ENCODE results near the gene DGLUCY.
"Not testable (repeated sequence)": the region's sequence is repeated elsewhere in the genome, so short reads cannot be mapped to it uniquely, and the experiment has no call there.

Gene DGLUCY

DNA sequence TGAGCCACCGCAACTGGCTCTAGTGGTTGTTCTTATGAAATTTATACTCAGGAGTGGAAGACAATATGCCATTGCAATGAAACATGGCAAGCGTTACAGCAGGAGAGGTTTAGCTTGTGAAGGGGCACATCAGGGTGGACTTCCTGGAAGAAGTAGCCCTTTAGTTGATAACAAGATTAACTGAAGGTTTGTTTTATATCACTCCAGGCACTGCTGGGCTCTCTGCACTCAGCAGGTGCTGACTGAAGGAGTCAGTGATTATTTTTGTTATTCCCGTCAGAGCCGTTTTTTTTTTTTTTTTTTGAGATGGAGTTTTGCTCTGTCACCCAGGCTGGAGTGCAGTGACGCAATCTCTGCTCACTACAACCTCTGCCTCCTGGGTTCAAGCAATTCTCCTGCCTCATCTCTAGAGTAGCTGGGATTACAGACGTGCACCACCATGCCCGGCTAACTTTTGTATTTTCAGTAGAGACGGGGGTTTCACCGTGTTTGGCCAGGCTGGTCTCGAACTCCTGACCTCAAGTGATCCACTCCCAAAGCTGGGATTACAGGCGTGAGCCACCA, 148.2 kb downstream of the DGLUCY start:
- DNase-seq (ENCODE audit: low spot score), result no peak
- no peak overlapping the region for H3K27ac ChIP-seq
- H3K4me3 ChIP-seq, result no peak overlapping the region
- TF ChIP-seq, protein P1, sequence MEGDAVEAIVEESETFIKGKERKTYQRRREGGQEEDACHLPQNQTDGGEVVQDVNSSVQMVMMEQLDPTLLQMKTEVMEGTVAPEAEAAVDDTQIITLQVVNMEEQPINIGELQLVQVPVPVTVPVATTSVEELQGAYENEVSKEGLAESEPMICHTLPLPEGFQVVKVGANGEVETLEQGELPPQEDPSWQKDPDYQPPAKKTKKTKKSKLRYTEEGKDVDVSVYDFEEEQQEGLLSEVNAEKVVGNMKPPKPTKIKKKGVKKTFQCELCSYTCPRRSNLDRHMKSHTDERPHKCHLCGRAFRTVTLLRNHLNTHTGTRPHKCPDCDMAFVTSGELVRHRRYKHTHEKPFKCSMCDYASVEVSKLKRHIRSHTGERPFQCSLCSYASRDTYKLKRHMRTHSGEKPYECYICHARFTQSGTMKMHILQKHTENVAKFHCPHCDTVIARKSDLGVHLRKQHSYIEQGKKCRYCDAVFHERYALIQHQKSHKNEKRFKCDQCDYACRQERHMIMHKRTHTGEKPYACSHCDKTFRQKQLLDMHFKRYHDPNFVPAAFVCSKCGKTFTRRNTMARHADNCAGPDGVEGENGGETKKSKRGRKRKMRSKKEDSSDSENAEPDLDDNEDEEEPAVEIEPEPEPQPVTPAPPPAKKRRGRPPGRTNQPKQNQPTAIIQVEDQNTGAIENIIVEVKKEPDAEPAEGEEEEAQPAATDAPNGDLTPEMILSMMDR (IDR thresholded peaks at IDR 0.05), result no peak

DNA sequence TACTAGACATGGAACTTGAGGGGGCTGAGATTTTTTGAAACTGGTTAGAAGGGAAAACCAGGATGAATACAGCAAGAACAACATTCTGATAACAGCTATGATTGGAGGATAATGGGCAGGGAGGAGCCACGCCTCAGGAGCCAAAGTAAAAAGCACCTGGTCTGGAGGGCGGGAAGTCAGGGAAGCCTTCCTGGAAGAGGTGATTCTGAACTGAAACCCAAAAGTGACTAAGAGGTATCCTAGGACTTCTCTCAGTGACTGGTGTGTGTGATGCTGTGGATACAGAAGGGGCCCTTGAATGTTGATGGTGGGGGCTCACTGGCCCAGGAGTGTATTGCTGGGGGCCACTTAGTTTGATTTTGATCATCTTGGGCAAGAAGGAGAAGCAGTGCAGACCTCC, 149.5 kb downstream of the DGLUCY start:
- TF ChIP-seq, protein P1 (IDR thresholded peaks at IDR 0.05), result no peak

DNA sequence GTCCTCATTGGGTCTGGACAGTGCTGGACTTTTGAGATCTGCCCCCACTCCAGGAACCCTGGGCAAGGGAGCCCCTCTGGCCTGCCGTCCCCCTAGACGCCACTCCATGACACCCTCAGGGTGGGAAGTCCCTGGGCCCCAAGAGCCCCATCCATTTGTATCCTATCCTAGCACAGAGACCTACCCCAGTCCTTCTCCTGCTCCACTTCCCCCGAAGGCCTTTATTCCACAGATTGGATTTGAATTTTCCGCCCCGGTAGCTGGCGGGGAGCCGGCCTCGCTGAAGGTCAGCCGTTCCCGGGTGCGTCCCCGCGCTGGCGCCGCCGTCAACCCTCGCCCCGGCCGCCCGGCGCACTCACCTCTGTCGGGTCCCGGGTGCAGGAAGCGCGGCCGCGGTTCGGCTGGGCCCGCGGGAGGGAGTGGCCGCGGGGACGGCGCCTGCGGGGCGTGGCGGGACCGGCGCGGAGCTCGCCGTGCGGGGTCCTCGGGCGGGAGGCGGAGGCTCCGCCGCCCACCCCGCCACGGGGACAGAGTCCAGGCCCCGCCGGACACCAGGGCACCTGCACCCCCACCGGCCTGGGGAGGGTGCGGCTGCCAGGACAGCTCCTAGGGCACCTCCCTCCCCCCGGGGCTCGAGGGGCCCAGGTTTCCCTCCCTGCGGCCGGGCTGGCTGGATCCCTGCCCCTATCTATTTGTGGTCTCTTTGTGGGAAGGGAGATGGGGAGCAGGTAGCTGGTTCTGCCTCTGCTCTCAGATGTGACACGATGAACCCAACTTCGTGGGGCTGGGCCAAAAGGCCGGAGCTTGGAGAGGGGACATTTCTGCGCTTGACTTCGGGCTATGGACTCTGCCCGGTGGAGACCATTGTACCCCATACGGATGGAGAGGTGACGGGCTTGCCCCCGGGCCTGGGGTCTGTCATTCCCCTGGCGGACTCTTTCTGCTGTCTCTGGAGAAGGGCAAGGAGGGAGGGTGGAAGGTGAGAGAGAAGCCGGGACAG, 150.6 kb downstream of the DGLUCY start:
- H3K27ac ChIP-seq, result no peak overlapping the region
- H3K4me3 ChIP-seq, result peak overlapping the region; percentile 73
- DNase-seq (ENCODE audit: low spot score), result no peak
- TF ChIP-seq, protein P1 (IDR thresholded peaks at IDR 0.05), result no peak

More for the DNA sequence above, 149.5 kb downstream of the DGLUCY start:
- no peak for DNase-seq (ENCODE audit: low spot score)
- H3K4me3 ChIP-seq, result no peak overlapping the region
- no peak overlapping the region for H3K27ac ChIP-seq

DNA sequence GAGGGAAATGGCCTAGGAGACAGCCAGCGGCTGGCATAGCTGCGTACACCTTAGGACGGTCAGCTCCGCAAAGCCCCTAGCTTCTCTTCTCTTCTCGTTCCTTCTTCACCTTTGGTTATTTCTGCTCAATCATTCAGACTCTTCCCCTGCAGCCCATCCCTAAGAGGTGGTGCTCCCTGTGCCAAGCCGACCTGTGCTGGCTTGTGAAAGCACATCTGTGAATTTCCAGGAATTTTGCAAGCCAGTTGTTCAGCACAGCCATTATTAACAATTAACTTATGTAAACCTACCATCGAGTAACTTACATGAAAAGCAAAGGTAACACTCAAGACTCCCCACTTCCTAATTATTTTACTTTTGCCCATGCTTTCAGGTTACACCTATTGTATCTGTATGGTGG, 151.5 kb downstream of the DGLUCY start:
- Histone ChIP-seq H3K4me3 (no peak overlapping the region), H3K27ac (no peak overlapping the region)
- TF ChIP-seq, protein P1 (IDR thresholded peaks at IDR 0.05), result no peak
- DNase-seq (ENCODE audit: low spot score), result no peak

DNA sequence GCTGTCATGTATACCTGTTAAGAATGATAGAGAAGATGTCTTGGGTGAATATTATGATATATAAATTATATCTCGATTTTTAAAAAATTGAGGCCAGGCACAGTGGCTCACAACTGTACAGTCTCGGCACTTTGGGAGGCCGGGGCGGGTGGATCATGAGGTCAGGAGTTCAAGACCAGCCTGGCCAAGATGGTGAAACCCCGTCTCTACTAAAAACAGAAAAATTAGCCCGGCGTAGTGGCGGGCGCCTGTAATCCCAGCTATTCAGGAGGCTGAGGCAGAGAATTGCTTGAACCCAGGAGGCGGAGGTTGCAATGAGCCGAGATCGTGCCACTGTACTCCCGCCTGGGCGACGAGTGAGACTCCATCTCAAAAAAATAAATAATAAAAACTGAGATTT, 152.4 kb downstream of the DGLUCY start:
- not testable (repeated sequence) for H3K4me3 ChIP-seq; DNase-seq (ENCODE audit: low spot score); H3K27ac ChIP-seq

DNA sequence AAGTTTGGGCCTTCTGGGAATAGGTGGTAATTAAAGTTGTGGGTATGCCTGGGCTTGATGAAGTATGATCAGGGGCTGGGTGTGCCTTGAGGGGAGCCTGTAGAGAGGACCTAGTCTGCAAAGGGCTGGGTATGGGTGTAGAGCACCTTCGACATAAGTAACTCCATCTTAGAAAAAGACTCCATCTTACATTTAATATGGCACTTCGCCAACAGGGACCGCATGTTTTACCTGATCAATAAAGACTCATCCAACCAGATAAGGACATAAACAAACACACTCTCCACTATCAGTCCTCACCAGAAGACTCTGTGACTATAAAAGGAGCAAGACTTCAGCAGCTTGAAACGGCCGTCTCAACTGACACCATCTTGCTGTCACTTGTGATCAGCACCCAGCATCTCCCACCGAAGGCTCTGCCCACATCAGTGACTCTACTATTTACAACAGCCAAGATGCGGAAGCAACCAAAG, 154.1 kb downstream of the DGLUCY start:
- no peak for DNase-seq (ENCODE audit: low spot score)
- Histone ChIP-seq H3K4me3 (no peak overlapping the region), H3K27ac (no peak overlapping the region)
- TF ChIP-seq, protein P1 (IDR thresholded peaks at IDR 0.05), result no peak

DNA sequence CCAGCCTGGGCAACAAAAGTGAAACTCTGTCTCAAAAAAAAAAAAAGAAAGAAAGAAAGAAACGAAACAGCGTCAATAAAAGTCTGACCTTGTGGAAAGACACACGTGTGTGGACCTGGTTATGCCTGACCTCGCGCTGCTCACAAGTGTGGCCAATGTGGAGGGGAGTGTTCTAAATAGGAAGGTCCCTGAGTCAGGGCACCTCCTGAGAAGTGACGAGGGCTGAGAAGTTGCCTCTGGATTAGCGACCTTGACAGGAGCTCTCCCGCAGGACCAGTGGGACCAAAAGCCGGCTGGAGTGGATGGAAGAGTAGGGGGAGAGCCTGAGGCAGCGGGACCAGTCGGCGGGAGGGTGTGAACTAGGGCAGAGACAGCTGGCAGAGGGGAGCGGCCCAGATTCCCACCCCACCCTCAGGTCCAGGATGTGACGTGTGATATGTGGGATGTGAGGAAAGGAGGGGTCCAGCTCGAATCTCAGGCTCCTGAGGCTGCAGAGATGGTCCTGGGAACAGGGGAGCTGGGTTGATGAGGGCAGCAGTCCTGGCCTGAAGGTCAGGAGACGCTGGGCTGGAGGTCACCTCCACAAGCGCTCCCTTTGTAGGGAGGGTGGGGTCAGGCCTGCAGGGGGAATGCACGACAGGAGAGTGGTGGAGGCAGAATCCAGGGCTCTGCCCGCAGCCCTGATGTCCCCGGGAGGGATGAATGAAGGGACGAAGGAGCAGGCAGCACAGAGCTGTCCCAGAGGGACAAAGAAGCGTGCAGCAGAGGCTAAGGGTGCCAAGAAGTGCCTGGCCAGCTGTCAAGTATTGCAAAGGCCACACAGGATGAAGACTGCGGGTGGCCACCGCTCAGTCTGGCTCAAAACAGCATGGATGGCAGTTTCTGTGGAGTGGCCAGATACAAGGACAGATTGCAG, 155.5 kb downstream of the DGLUCY start:
- Histone ChIP-seq H3K27ac (no peak overlapping the region), H3K4me3 (peak overlapping the region; percentile 51)
- DNase-seq (ENCODE audit: low spot score), result no peak
- TF ChIP-seq, protein P1 (IDR thresholded peaks at IDR 0.05), result no peak

Measured in coronary artery (tissue), 2 donors.